Mucosa of descending colon (tissue), 3 donors: Measurements from ENCODE around the gene ZYG11B. TPM values are rescaled to one million over a fixed set of nuclear protein-coding genes. Genes with fewer than 3 reads are reported as not detected.
"Not testable (repeated sequence)": the region's sequence is repeated elsewhere in the genome, so short reads cannot be mapped to it uniquely, and the experiment has no call there.

Experiments used
- ATAC-seq: fragments of 200-7000 bp; cut with Tn5 transposase; one replicate; pipeline ENCODE4 v1.9.1; 2020; ENCODE audit warnings: mild to moderate bottlenecking, moderate library complexity
- DNase-seq, 3 donors: peaks; one replicate each; pipeline ENCODE4 v3.0.0-alpha.2; 2020
- H3K36me3 ChIP-seq: fragments of 200-600 bp; one replicate; pipeline ENCODE4 v1.8.0; 2021; ENCODE audit warnings: low read depth, mild to moderate bottlenecking
- H3K4me1 ChIP-seq: fragments of 200-600 bp; one replicate; pipeline ENCODE4 v1.8.0; 2021; ENCODE audit warnings: low read depth, mild to moderate bottlenecking
- H3K4me3 ChIP-seq: fragments of 200-600 bp; one replicate; pipeline ENCODE4 v1.8.0; 2021; ENCODE audit warnings: mild to moderate bottlenecking
- H3K9me3 ChIP-seq: fragments of 200-600 bp; one replicate; pipeline ENCODE4 v1.8.0; 2021; ENCODE audit warnings: mild to moderate bottlenecking
- CTCF ChIP-seq: fragments of 200-600 bp; IDR thresholded peaks from one replicate; pipeline ENCODE4 v1.8.0; 2022; ENCODE audit warnings: antibody characterized with exemption, mild to moderate bottlenecking
- intact Hi-C, 2 donors: fragments of 100-400 bp; cut with DNase I in 1 of 2; cut with micrococcal nuclease in 1 of 2; formaldehyde crosslinking; loops; one replicate each; pipeline versions ENCODE4 v1.11.0 to v1.11.1; 2022; cut with DNase I, micrococcal nuclease
- total RNA-seq, 3 donors: library from RNA; stranded (reverse); fragmentation: NEBNext Ultra II Directional in 2 of 3; extraction: Animal tissue kit (Norgen Biotek cat#: 25700) in 2 of 3; gene quantifications; one replicate each; pipeline versions ENCODE4 v1.2.1 to v1.2.4, GENCODE V29; 2021 to 2023
- donor health status: DM: no; HTN: no; CAD: no; lungs with moderate emphysema.
- donor health status: DM: no; HTN: no; CAD: no.
- donor health status: DM: no; HTN: yes; CAD: no.

The ZYG11B gene
- total RNA-seq, 3 donors from 2014 or later = 28.6 to 56.6 (median 35.7) TPM

- Histone ChIP-seq H3K36me3 (no peaks in the 10 kb centered on the region), H3K4me3 (no peak overlapping the region), H3K4me1 (no peaks in the 10 kb centered on the region), H3K9me3 (no peaks in the 10 kb centered on the region)
- DNase-seq = no peak
- intact Hi-C loops = no loop called here
- no peak for TF ChIP-seq CTCF
- no peak for ATAC-seq
Measured at GRCh38 chr1:52713590-52713989, 12.7 kb upstream of the ZYG11B start.

- H3K4me3 ChIP-seq, H3K9me3 ChIP-seq, ATAC-seq, H3K36me3 ChIP-seq, DNase-seq, intact Hi-C loops, H3K4me1 ChIP-seq: not testable (repeated sequence)
Measured at GRCh38 chr1:52715296-52715695, 11.0 kb upstream of the ZYG11B start.

DNA sequence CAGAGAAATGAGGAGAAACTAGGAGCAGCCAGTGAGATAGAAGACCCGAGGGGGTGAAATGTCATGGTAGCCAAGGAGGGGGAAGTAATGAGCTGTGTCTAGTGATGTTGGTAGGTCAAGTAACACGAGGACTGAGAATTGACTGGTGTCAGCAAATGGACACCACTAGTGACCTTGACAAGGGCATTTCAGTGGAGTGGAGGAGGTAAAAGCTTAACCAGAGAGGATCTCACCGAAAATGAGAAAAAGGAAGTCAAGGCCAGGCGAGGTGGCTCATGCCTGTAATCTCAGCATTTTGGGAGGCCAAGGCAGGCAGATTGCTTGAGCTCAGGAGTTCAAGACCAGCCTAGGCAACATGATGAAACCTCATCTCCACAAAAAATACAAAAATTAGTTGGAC is 3.0 kb upstream of the ZYG11B start:
- no peak for TF ChIP-seq CTCF
- DNase-seq = no peak
- no peak for ATAC-seq
- no peaks in the 10 kb centered on the region for H3K4me1 ChIP-seq
- intact Hi-C loops = no loop called here
- H3K36me3 ChIP-seq = no peaks in the 10 kb centered on the region
- H3K4me3 ChIP-seq = no peak overlapping the region
- no peaks in the 10 kb centered on the region for H3K9me3 ChIP-seq

GRCh38 chr1:52725903-52726264 is 369 bp upstream of the ZYG11B start:
- H3K9me3 ChIP-seq = no peaks in the 10 kb centered on the region
- intact Hi-C loops = no loop called here

DNA sequence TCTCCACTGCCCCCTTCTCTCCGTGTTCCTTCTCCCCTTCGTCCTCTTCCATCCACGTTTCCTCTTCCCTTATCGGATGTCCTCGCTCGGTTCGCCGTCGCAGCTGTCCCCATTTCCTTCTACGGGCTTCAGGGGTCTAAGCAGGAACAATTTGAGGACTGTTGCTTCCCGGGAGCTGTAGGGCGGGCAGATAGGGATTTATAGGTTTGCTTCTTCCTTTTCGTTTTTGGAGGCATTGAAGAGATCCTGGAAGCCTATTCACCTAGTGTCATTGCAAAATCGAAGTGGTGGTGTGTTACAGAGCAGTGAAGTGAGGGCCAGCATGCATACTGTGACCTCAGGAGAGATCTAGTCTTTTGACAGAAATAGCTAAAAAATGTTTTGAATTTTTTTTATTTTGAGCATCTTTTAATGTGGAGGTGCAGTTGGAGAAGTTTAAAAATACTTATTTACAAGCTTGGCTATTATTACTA is 897 bp downstream of the ZYG11B start:
- intact Hi-C loops = no loop called here
- Histone ChIP-seq H3K9me3 (no peaks in the 10 kb centered on the region), H3K4me3 (peak overlapping the region; percentile 83), H3K36me3 (no peaks in the 10 kb centered on the region), H3K4me1 (no peaks in the 10 kb centered on the region)
- peak; percentile 21 to 54 (median 47) for DNase-seq
- ATAC-seq = peak; percentile 24
- TF ChIP-seq CTCF = no peak

More at GRCh38 chr1:52725903-52726264, 369 bp upstream of the ZYG11B start:
- ATAC-seq (no peak), DNase-seq (no peak)
- no peaks in the 10 kb centered on the region for H3K36me3 ChIP-seq
- H3K4me3 ChIP-seq = no peak overlapping the region
- H3K4me1 ChIP-seq = no peaks in the 10 kb centered on the region
- TF ChIP-seq CTCF = no peak

GRCh38 chr1:52727956-52728656 is 1.9 kb downstream of the ZYG11B start:
- Histone ChIP-seq H3K9me3 (no peaks in the 10 kb centered on the region), H3K4me3 (no peak overlapping the region), H3K36me3 (no peaks in the 10 kb centered on the region), H3K4me1 (no peaks in the 10 kb centered on the region)
- no peak for TF ChIP-seq CTCF
- DNase-seq = no peak
- no peak for ATAC-seq
- intact Hi-C loops = no loop called here
